ENCODE data around the gene EBF3. TPM values are rescaled to one million over a fixed set of nuclear protein-coding genes. Genes with fewer than 3 reads are reported as not detected.

The EBF3 gene
- total RNA-seq, 1 donor from 2014 or later, result 0.07 TPM

GRCh38 chr10:129843702-129844101 is 120.4 kb downstream of the EBF3 start:
- no peak for FAIRE-seq
- H3K27ac ChIP-seq (ENCODE audit: low read depth, low read length), result no peak overlapping the region
- no peak for TF ChIP-seq EZH2 (IDR thresholded peaks at IDR 0.05; ENCODE audit: insufficient read depth, low read length)
- TF ChIP-seq CTCF (IDR thresholded peaks at IDR 0.05; ENCODE audit: insufficient read depth, low read depth, low read length), result no peak
- H3K27ac Mint-ChIP-seq (ENCODE audit: unreplicated experiment), result no peak overlapping the region
- H3K36me3 Mint-ChIP-seq (ENCODE audit: low read depth, unreplicated experiment), result no peaks in the 10 kb centered on the region
- H3K9me3 Mint-ChIP-seq (ENCODE audit: unreplicated experiment), result no peaks in the 10 kb centered on the region
- no peaks in the 10 kb centered on the region for H3K36me3 ChIP-seq (ENCODE audit: insufficient read depth, low read length)
- H3K4me3 Mint-ChIP-seq (ENCODE audit: unreplicated experiment), result no peak overlapping the region
- H4K20me1 ChIP-seq (ENCODE audit: insufficient read depth, low read length), result no peaks in the 10 kb centered on the region
- no peak overlapping the region for H3K4me2 ChIP-seq (ENCODE audit: low read length)
- H2AFZ ChIP-seq (ENCODE audit: low read depth, low read length), result no peak overlapping the region
- H3K4me1 ChIP-seq (ENCODE audit: insufficient read depth, low read length), result no peaks in the 10 kb centered on the region
- H3K27me3 ChIP-seq (ENCODE audit: insufficient read depth, low read length), result no peaks in the 10 kb centered on the region
- H3K27me3 Mint-ChIP-seq (ENCODE audit: low read depth, unreplicated experiment), result peaks cover 3% of the 10 kb centered on the region
- no peaks in the 10 kb centered on the region for H3K4me1 Mint-ChIP-seq (ENCODE audit: low read depth, unreplicated experiment)
- no peak overlapping the region for H3K4me3 ChIP-seq (ENCODE audit: insufficient read depth, low read depth, low read length)
- H3K9ac ChIP-seq (ENCODE audit: low read length), result no peak overlapping the region
- no peaks in the 10 kb centered on the region for H3K79me2 ChIP-seq (ENCODE audit: insufficient read depth, low read length)
- no peak for DNase-seq (ENCODE audit: low read depth)
- H3K9me3 ChIP-seq (ENCODE audit: insufficient read depth, low read depth, low read length), result peaks cover 6% of the 10 kb centered on the region

GRCh38 chr10:129843131-129843541 is 120.9 kb downstream of the EBF3 start:
- Histone ChIP-seq H3K27me3 (ENCODE audit: insufficient read depth, low read length) (no peaks in the 10 kb centered on the region), H3K36me3 (ENCODE audit: insufficient read depth, low read length) (no peaks in the 10 kb centered on the region), H4K20me1 (ENCODE audit: insufficient read depth, low read length) (no peaks in the 10 kb centered on the region), H3K4me3 (ENCODE audit: insufficient read depth, low read depth, low read length) (no peak overlapping the region), H3K9me3 (ENCODE audit: insufficient read depth, low read depth, low read length) (peaks cover 6% of the 10 kb centered on the region), H3K9ac (ENCODE audit: low read length) (no peak overlapping the region), H2AFZ (ENCODE audit: low read depth, low read length) (no peak overlapping the region), H3K4me2 (ENCODE audit: low read length) (no peak overlapping the region), H3K27ac (ENCODE audit: low read depth, low read length) (no peak overlapping the region), H3K79me2 (ENCODE audit: insufficient read depth, low read length) (no peaks in the 10 kb centered on the region), H3K4me1 (ENCODE audit: insufficient read depth, low read length) (no peaks in the 10 kb centered on the region)
- DNase-seq (ENCODE audit: low read depth), result no peak
- FAIRE-seq, result no peak
- no peaks in the 10 kb centered on the region for H3K9me3 Mint-ChIP-seq (ENCODE audit: unreplicated experiment)
- no peaks in the 10 kb centered on the region for H3K4me1 Mint-ChIP-seq (ENCODE audit: low read depth, unreplicated experiment)
- H3K36me3 Mint-ChIP-seq (ENCODE audit: low read depth, unreplicated experiment), result no peaks in the 10 kb centered on the region
- H3K27me3 Mint-ChIP-seq (ENCODE audit: low read depth, unreplicated experiment), result peaks cover 3% of the 10 kb centered on the region
- TF ChIP-seq CTCF (IDR thresholded peaks at IDR 0.05; ENCODE audit: insufficient read depth, low read depth, low read length) (no peak), EZH2 (IDR thresholded peaks at IDR 0.05; ENCODE audit: insufficient read depth, low read length) (no peak)
- no peak overlapping the region for H3K27ac Mint-ChIP-seq (ENCODE audit: unreplicated experiment)
- no peak overlapping the region for H3K4me3 Mint-ChIP-seq (ENCODE audit: unreplicated experiment)

GRCh38 chr10:129842031-129842430 is 122.0 kb downstream of the EBF3 start:
- peaks cover 3% of the 10 kb centered on the region for H3K27me3 Mint-ChIP-seq (ENCODE audit: low read depth, unreplicated experiment)
- no peak overlapping the region for H3K27ac Mint-ChIP-seq (ENCODE audit: unreplicated experiment)
- no peaks in the 10 kb centered on the region for H3K36me3 ChIP-seq (ENCODE audit: insufficient read depth, low read length)
- H3K4me2 ChIP-seq (ENCODE audit: low read length), result no peak overlapping the region
- no peak overlapping the region for H2AFZ ChIP-seq (ENCODE audit: low read depth, low read length)
- DNase-seq (ENCODE audit: low read depth), result no peak
- H3K9me3 ChIP-seq (ENCODE audit: insufficient read depth, low read depth, low read length), result peaks cover 6% of the 10 kb centered on the region
- no peak overlapping the region for H3K4me3 ChIP-seq (ENCODE audit: insufficient read depth, low read depth, low read length)
- no peak overlapping the region for H3K9ac ChIP-seq (ENCODE audit: low read length)
- no peaks in the 10 kb centered on the region for H3K4me1 ChIP-seq (ENCODE audit: insufficient read depth, low read length)
- no peaks in the 10 kb centered on the region for H4K20me1 ChIP-seq (ENCODE audit: insufficient read depth, low read length)
- TF ChIP-seq CTCF (IDR thresholded peaks at IDR 0.05; ENCODE audit: insufficient read depth, low read depth, low read length), result no peak
- TF ChIP-seq EZH2 (IDR thresholded peaks at IDR 0.05; ENCODE audit: insufficient read depth, low read length), result no peak
- no peaks in the 10 kb centered on the region for H3K36me3 Mint-ChIP-seq (ENCODE audit: low read depth, unreplicated experiment)
- H3K4me3 Mint-ChIP-seq (ENCODE audit: unreplicated experiment), result no peak overlapping the region
- no peaks in the 10 kb centered on the region for H3K27me3 ChIP-seq (ENCODE audit: insufficient read depth, low read length)
- no peaks in the 10 kb centered on the region for H3K79me2 ChIP-seq (ENCODE audit: insufficient read depth, low read length)
- no peak for FAIRE-seq
- H3K27ac ChIP-seq (ENCODE audit: low read depth, low read length), result no peak overlapping the region
- H3K9me3 Mint-ChIP-seq (ENCODE audit: unreplicated experiment), result no peaks in the 10 kb centered on the region
- H3K4me1 Mint-ChIP-seq (ENCODE audit: low read depth, unreplicated experiment), result no peaks in the 10 kb centered on the region

Measured in astrocyte (in vitro differentiated cells and primary cell).